GM18526 (cell line): ENCODE measurements around the gene GRHL3.

Source experiments
- POLR2A ChIP-seq: IDR thresholded peaks from 3 replicates; pipeline ENCODE4 v1.6.1; 2011; ENCODE audit not compliant: insufficient read length; ENCODE audit errors: extremely low read depth

The GRHL3 gene

DNA sequence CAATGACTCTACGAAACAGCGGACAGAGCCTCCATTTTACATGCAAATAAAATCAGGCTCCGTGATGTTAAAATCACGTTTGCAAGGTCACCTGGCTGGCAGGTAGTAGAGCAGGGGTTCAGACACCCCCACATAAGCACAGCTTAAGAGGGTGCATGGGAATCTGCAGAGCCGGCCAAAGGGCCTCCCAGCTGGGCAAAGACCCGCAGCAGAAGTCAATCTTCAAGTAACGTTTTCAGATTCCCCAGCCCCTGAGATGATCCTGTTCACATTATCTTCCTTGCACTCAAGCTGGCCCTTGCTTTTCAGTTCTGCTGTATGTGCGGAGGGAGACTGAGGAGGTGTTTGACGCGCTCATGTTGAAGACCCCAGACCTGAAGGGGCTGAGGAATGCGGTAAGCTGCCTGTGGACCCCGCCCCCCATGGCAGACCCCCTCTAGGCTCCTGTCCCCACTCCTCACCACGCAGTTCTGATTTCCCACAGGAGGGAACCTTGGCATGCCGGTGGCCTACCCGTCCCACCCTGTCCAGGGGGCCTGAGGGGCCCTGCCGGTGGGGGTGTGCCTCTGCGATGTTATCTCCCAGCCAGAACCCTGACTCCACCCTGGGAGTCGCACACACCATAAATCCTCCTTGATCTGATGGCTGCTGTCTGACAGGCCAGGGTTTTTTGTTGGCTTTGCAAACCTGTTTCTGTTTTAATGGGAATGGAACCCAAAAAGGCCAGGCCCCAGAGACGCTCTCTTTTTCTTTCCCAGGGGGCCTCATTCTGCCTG, 28.2 kb downstream of the GRHL3 start:
- no peak for TF ChIP-seq POLR2A

DNA sequence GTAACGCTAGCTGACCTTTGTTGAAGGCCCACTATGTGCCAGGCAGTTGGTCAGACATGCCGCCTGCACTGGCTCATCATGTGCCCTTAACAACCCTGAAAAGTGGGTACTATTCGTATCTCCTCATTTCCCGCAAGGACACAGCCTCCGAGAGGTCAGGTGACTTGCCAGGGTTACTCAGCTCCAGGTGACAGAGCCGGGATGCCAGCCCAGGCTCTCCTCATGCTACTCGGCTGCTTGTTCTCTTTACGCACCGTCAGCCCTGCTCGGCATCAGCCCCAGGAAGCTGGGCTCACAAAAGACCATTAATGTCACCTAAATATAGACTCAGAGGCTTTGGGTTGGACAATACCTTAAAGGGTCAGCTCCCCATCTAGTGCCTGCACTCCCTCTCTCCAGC, 29.0 kb downstream of the GRHL3 start:
- no peak for TF ChIP-seq POLR2A

DNA sequence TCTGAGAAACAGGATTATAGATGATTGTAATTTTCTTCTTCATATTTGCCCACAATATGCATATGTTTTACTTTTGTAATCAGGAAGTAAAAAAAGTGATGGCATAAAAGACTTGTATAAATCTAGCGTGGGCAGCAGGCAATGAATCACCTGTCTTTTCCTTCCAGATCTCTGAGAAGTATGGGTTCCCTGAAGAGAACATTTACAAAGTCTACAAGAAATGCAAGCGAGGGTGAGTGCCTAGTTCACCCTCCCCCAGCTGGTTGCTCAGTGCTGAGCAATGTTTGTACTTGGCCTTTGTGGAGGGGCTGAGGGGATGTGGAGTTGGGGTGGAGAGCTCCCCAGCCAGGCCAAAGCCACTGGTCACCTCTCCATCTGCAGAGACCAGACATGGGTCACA, 30.7 kb downstream of the GRHL3 start:
- TF ChIP-seq POLR2A, result no peak

DNA sequence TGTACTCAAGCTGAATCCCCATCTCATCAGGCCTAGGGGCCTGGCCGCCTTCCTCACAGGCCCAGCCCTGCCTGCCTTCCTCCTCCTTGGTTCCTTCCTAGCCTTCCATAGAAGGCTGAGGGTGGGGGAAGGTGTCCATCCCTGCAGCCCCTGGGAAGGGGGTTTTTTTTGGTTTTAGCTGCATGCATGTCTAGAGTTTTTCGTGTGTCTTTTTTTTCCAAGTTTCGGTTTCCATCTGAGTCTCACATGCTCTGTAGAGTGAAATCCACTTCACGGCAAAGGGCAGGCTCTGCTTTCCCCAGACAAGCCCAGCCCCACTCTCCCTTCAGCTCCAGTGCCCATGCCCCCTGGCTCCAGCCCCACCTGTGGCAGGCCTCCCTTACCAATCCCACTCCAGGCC, 32.1 kb downstream of the GRHL3 start:
- TF ChIP-seq POLR2A, result no peak

DNA sequence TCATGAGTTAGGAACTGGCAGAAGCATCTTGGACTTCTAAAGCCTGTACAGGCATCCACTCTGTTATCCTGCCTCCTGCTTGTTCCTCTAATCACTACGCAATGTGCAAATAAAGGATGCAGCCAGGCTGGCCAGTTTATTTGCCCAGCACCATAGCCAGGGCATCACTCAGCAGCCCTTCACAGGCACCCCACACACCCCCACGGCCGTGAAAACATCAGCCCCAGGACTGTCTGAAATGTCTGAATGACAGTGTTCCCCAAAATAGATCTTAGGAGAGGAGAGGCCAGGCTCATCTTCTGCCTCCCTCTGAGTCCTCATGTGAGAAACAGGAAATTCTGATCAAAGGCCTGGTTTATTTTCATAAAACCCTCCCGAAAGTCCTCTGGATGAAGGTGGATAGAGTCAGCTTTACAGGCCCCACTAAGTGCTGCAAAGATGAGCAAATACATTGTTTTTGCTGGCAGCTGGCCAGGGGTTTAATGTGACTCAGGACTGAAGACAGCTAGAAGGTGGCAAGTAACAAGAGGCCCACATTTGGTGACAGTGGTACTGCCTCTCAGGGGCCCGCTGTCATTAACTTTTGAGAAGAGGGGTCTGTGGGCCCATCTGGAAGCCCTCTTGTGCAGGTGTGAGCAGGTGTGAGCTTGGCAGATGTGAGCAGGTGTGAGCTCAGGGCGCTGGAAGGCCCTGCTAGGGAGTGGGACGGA, 32.9 kb downstream of the GRHL3 start:
- TF ChIP-seq POLR2A, result no peak

DNA sequence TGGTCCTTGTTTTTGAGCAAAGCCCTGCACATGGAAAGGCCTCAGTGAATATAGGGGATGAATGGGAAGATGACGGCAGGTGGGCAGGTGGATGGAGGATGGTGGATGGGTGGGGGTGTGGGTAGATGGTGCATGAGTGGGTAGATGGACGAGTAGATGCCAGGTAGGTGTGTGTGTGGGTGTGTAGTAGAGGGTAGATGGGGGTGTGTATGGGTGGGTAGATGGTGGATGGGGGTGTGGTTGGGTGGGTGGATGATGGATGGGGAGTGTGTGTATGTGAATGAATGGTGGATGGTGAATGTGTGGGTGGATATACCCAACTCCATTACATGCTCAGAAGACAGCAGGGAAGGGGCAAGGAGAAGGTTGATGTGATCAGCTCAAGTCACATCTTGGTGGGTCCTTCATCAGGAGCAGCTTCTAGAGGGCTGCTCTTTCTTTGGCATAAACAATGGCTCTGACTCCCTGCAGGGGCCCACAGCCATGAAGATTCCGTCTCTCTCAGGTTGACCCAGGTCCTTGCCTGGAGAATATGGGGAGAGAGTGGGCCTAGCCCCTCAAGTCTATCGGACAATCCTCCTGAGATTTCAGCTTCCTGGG, 34.2 kb downstream of the GRHL3 start:
- no peak for TF ChIP-seq POLR2A

DNA sequence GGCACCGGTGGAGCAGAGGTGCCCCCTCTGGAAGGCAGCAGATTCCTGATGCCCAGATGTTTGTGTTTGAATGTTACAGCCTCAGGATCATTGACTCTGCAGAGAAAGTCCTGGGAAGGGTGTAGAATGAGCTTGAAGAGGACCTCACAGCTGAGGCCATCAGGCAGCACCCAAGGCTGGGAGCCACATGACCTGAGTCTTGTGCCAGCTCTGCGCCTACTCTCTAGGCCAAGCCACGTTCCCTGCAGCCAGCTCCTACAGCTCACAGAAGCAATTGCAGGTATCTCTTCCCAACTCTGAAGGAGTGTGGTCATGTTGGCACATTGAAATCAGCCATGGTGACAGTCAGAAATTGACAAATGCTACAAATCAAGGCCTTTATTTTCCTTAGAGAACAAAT, 36.3 kb downstream of the GRHL3 start:
- TF ChIP-seq POLR2A, result no peak

DNA sequence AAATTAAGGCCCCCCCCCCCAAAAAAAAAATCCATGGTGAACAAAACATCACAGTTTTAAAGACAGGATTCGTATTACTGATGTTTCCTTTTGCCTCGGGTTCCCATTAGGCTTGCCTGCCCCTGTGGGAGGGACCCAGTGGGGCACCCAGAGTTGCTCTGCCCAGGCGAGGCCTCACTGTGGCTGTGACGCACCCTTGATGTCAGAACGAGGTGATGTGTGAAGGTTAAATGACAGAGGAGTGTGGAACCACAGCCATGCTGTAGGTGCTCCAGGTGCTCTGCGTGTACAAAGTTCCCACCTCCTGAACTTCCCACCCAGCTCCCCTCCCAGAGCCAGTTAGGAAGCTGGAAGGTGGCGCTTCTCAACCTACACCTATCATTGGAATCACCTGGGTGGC, 37.9 kb downstream of the GRHL3 start:
- no peak for TF ChIP-seq POLR2A

DNA sequence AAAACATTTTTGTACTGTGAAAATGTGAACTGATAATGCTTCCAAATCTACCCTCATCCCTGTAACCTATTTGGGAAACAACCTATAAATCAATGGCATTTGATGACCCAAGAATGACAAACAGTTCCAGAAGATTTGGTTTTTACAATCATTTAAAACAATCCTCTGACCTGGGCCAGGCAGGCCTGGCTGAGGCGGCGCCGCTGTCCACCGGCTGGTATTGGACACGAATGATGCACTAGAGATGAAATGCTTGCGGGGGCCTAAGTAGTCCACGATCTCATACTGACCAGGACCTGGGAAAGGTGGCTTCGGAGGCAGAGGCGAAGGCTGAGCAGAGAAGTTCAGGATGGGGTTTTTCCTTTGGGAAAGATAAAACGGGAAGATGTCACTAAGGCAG, 41.5 kb downstream of the GRHL3 start:
- TF ChIP-seq POLR2A, result no peak

DNA sequence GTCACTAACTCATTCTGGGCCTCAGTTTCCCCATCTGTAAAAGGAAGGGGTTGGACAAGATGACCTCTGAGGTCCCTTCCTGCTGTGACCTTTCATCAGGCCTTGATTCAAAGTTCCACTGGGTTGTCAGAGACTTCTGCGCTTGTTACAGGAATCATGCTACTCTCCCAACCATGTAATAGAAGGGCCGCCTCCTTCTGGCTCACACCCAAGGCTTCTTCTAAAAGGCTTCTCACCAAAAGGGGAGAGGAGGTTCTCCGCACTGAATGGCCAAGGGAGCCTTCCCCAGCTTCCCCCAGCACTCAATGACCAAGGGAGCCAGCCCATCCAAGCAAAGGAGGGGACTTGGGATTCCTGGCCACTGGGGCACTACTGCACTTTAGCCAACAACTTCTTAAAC, 42.7 kb downstream of the GRHL3 start:
- TF ChIP-seq POLR2A, result no peak

DNA sequence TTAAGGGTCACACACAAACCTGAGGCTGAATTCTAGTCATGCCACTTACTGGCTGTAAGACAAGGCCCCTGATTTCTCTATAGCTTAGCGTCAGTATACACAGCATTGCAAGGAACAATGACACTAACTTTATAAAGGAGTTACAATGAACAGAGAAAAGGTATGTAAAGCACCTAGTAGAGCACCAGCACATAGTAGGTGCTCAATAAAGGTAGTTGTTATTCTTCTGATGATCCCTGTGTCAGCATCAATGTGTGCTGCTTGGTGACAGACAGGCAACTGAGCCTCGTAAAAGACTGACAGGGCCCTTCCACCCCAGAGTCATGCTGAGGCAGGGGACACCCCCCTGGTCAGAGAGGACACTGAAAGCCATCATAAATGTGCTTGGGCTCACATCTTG, 43.2 kb downstream of the GRHL3 start:
- TF ChIP-seq POLR2A, result no peak

DNA sequence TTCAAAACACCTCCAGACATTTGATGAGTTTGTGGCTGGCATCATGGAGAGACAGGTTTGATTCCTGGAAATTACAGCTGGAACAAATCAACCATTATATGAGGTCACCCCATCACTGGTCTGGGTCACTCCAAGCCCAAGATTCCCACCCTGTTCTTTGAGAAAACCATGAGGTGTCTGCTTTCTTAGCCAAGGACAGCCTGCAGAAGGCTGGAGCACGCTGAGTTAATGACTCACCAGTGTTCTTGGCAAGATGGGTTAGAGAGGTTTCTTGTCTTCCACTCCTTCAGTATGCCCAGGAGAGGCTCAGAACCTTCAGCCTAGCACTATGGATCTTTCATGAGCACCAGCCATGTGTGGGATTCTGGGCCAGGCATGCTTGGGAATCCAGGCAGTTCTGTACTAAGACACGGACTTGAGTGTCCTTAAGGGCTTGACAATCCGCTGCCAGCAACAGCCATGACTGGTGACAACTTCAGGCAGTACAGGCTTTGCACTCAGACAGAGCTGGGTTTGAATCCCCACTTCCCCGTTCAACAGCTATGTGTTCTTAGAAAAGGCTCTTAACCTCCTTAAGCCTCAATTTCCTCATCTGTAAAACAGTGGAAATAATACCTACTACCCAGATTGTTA, 43.9 kb downstream of the GRHL3 start:
- TF ChIP-seq POLR2A, result no peak

DNA sequence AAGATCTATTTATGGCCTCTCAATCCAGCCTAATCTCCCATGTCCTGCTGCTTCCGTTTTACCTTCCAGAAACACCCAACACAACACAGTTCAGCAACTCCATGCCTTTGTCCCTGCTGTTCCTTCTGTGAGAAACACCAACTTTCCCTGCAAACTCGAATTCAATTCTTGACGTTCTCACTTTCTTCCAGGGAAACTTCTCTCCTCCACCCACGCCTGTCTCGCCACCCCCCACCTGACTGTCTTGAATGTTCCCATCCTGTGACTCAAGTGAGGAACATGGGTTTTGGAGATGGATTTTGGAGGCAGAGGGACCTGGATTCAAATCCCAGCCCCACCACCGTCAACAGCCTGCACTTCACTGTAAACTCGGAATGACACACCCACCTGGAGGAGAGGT, 44.8 kb downstream of the GRHL3 start:
- TF ChIP-seq POLR2A, result no peak

DNA sequence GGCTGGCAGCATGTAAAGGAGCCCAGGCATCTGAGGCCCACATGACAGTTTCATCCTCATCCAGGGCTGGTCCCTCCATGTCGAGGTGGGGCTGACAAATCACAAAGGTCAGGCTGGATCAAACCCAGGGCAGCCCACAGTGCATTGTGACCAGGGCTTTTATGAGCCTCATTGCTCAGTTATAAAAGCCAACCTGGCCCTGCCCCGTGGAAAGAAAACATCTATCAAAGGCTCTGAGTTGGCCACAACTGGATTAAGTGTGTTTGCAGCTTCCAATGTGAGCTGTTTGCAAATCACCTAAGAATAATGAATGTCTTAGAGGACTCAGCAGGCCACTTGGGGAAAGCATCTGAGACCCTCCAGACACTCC, 45.4 kb downstream of the GRHL3 start:
- no peak for TF ChIP-seq POLR2A

DNA sequence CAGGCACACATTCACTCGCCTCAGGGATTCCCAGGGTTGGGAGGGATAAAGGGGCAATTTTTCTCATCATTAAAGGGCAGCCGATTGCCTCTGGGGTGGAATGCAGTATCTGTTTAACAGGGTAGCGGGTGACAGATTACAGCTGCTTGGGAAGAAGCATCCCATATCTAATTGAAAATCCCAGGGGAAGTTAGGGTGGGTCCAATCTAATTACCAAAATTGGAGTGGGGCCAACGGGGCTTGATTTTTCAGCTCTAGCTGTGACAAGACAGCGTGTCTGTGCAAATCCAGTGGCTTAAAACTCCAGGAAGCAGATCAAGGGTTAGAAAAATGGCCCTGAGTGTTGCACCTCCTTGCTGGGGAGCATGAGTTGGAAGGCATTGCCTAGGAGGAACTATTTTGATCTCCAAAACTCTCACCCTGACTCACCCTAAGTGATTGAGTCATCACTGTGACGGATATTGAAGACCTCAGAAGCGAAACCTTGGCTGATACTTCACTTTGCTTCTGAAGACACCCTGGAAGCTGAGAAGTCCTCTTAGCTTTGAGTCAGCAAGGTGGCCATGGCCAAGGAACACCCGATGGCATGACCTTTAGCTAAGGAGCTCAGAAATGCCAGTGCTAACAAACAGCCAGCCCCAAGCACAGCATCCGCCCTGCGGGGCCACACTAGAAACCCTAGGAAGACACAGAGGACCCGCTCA, 46.0 kb downstream of the GRHL3 start:
- TF ChIP-seq POLR2A, result no peak
